GM10847 (cell line): ENCODE measurements around the gene COG6.

Source experiments
- POLR2A ChIP-seq: IDR thresholded peaks from 2 replicates; pipeline ENCODE4 v1.6.1; 2011; ENCODE audit not compliant: insufficient read length; ENCODE audit errors: extremely low read depth

Gene COG6

GRCh38 chr13:39663958-39664357, 8.5 kb downstream of the COG6 start:
- TF ChIP-seq POLR2A = no peak

GRCh38 chr13:39665763-39666162, 10.3 kb downstream of the COG6 start:
- TF ChIP-seq POLR2A = no peak

GRCh38 chr13:39670445-39670844, 15.0 kb downstream of the COG6 start:
- no peak for TF ChIP-seq POLR2A

- no peak for TF ChIP-seq POLR2A
These were observed 17.1 kb downstream of the COG6 start for GRCh38 chr13:39672378-39673132.

GRCh38 chr13:39675904-39676303, 20.4 kb downstream of the COG6 start:
- TF ChIP-seq POLR2A = no peak

- no peak for TF ChIP-seq POLR2A
These were observed 20.9 kb downstream of the COG6 start for GRCh38 chr13:39676315-39676876.

GRCh38 chr13:39682310-39682709, 26.8 kb downstream of the COG6 start:
- TF ChIP-seq POLR2A = no peak

- no peak for TF ChIP-seq POLR2A
These were observed 27.3 kb downstream of the COG6 start for GRCh38 chr13:39682788-39683187.

- TF ChIP-seq POLR2A = no peak
These were observed 29.2 kb downstream of the COG6 start for GRCh38 chr13:39684531-39685137.

GRCh38 chr13:39685652-39686051, 30.2 kb downstream of the COG6 start:
- TF ChIP-seq POLR2A = no peak

- TF ChIP-seq POLR2A = no peak
These were observed 32.8 kb downstream of the COG6 start for GRCh38 chr13:39688278-39688677.

- TF ChIP-seq POLR2A = no peak
These were observed 33.4 kb downstream of the COG6 start for GRCh38 chr13:39688699-39689405.

- TF ChIP-seq POLR2A = no peak
These were observed 37.4 kb downstream of the COG6 start for GRCh38 chr13:39692660-39693438.

- no peak for TF ChIP-seq POLR2A
These were observed 43.8 kb downstream of the COG6 start for GRCh38 chr13:39699274-39699673.

- no peak for TF ChIP-seq POLR2A
These were observed 57.2 kb downstream of the COG6 start for GRCh38 chr13:39712626-39713025.
